Chondrocyte (in vitro differentiated cells): ENCODE measurements around the gene ATP6V1G1. TPM values are rescaled to one million over a fixed set of nuclear protein-coding genes. Genes with fewer than 3 reads are reported as not detected.

Source experiments
- DNase-seq: peaks from one replicate; pipeline ENCODE4 v3.0.0; 2021; ENCODE audit warnings: mixed read lengths, low spot score
- H3K27ac Mint-ChIP-seq: one replicate; pipeline ENCODE4 v1.8.0; 2021; ENCODE audit warnings: mild to moderate bottlenecking, moderate library complexity, mixed read lengths; ENCODE audit not compliant: unreplicated experiment
- H3K27me3 Mint-ChIP-seq: 2 replicates; pipeline ENCODE4 v1.8.0; 2021; ENCODE audit warnings: low read depth, mixed read lengths
- H3K36me3 Mint-ChIP-seq: 2 replicates; pipeline ENCODE4 v1.8.0; 2021; ENCODE audit warnings: low read depth, mixed read lengths
- H3K4me1 Mint-ChIP-seq: 2 replicates; pipeline ENCODE4 v1.8.0; 2021; ENCODE audit warnings: low read depth, mild to moderate bottlenecking, mixed read lengths
- H3K4me3 Mint-ChIP-seq: one replicate; pipeline ENCODE4 v1.8.0; 2021; ENCODE audit warnings: mild to moderate bottlenecking, moderate library complexity, mixed read lengths; ENCODE audit not compliant: unreplicated experiment
- H3K9me3 Mint-ChIP-seq: 2 replicates; pipeline ENCODE4 v1.8.0; 2021; ENCODE audit warnings: low read depth, mixed read lengths
- total RNA-seq: library from RNA; stranded (reverse); gene quantifications from 3 replicates; pipeline ENCODE4 v1.2.1, GENCODE V29; 2021
- TF ChIP-seq, protein P1 (sequence below): fragments of 200-600 bp; sonication (generic); IDR thresholded peaks from 2 replicates; pipeline ENCODE4 v1.5.0; 2021; ENCODE audit warnings: antibody characterized with exemption, mild to moderate bottlenecking, moderate library complexity

The ATP6V1G1 gene
- total RNA-seq, 1 donor from 2014 or later = 135 TPM

DNA sequence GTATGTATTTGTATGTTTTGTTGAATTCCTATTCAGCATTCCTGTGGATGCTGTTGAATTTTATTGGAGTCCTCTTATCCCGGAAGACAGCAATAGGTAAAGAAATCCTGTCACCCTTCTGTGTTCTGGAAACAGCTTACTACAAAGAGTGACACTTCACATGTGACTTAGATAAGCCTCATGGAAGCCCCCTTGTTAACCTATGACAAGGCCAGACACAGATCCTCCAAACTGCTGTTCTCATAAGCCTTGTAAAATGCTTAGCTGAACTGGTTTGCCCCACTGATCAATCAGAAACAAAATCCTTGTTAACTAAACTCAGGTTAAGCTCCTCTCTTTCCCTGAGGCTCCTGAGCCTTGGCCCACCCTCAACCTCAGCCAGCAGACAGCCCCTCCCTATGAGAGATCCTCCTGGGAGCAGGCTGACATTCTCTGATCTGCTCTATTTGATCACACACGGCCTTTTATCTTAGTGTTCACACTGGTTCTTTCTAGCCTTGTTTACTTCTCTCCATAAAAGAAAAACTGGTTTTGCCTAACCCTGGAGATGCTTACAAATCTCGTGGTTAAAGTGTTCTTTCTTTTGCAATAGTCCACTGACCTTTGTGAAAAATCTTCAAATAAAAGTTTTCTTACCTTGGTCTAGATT is 29.4 kb upstream of the ATP6V1G1 start:
- H3K4me1 Mint-ChIP-seq = no peaks in the 10 kb centered on the region
- no peak for DNase-seq
- H3K36me3 Mint-ChIP-seq = no peaks in the 10 kb centered on the region
- H3K27ac Mint-ChIP-seq = no peak overlapping the region
- H3K27me3 Mint-ChIP-seq = peaks cover 6% of the 10 kb centered on the region
- TF ChIP-seq, protein P1, sequence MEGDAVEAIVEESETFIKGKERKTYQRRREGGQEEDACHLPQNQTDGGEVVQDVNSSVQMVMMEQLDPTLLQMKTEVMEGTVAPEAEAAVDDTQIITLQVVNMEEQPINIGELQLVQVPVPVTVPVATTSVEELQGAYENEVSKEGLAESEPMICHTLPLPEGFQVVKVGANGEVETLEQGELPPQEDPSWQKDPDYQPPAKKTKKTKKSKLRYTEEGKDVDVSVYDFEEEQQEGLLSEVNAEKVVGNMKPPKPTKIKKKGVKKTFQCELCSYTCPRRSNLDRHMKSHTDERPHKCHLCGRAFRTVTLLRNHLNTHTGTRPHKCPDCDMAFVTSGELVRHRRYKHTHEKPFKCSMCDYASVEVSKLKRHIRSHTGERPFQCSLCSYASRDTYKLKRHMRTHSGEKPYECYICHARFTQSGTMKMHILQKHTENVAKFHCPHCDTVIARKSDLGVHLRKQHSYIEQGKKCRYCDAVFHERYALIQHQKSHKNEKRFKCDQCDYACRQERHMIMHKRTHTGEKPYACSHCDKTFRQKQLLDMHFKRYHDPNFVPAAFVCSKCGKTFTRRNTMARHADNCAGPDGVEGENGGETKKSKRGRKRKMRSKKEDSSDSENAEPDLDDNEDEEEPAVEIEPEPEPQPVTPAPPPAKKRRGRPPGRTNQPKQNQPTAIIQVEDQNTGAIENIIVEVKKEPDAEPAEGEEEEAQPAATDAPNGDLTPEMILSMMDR = no peak
- H3K9me3 Mint-ChIP-seq = peaks cover 4% of the 10 kb centered on the region
- H3K4me3 Mint-ChIP-seq = no peak overlapping the region

DNA sequence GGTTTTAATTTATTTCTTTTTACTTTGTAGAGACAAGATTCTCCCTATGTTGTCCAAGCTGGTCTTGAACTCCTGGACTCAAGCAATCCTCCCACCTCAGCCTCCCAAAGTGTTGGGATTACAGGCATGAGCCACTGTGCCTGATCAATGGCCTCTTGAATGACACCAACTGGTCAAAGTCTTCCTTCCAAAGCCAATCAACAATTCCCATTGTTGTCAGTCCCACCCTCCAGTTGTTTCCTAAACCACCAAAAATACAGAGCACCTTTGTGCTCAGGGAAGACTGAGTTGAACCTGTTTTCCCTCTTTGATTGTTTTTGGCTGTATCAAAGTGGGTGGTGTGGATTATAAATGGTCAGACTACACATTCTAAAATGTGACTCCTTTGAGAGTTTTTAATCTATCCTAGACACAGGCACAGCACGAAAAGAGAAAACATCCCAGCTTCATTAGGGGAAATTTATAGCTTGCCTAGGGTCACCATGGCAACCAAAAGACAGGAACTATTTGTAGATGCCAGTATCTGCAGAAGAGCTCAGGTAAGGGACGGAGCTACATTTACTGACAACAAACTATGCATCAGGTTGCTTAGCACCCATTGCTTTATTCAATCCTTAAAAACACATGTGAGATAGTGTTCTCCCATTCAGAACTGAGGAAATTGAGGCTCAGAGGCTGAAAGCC is 27.6 kb upstream of the ATP6V1G1 start:
- no peaks in the 10 kb centered on the region for H3K4me1 Mint-ChIP-seq
- H3K27ac Mint-ChIP-seq = no peak overlapping the region
- H3K9me3 Mint-ChIP-seq = peaks cover 4% of the 10 kb centered on the region
- TF ChIP-seq, protein P1 = no peak
- no peak overlapping the region for H3K4me3 Mint-ChIP-seq
- no peaks in the 10 kb centered on the region for H3K36me3 Mint-ChIP-seq
- no peak for DNase-seq
- peaks cover 6% of the 10 kb centered on the region for H3K27me3 Mint-ChIP-seq

DNA sequence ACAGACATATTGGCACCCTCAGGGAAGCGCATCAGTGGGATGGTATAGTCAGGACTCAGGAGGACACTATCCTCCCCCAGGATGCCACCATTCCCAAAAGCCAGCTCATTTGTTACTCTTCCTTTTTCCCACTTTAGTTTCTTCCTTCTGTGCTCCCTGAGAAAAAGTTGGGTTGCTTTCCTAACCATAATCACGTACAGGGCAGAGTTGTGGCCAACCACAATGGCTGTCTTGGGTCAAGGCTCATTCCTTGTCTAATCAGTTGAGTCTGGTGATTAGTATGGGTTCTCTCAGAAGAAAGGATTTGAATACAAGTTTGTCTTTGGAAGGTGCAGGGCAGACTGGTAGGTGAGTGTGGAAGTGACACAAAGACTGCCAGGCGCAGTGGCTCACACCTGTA is 26.6 kb upstream of the ATP6V1G1 start:
- no peaks in the 10 kb centered on the region for H3K36me3 Mint-ChIP-seq
- peaks cover 4% of the 10 kb centered on the region for H3K9me3 Mint-ChIP-seq
- no peak for DNase-seq
- TF ChIP-seq, protein P1 = no peak
- H3K4me1 Mint-ChIP-seq = peaks cover 4% of the 10 kb centered on the region
- no peak overlapping the region for H3K4me3 Mint-ChIP-seq
- peaks cover 6% of the 10 kb centered on the region for H3K27me3 Mint-ChIP-seq
- no peak overlapping the region for H3K27ac Mint-ChIP-seq

DNA sequence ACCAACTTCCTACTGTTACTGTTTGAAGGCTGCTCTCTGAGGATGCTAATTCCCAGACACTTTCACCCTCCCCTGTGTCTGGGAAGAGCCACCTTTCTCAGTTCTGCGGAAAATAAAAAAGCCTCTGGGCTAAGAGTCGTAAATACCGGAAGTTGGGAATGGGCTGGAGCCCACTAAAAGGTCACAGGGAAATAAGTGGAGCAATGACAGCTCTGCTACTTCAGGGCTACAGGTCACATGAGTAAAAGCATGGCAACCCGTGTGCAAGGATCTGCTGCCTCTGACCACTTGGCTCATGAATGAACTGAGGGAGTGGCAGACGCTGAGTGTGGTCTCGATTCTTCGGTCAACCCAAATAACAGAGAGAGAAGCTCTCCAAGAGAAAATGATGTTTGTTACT is 25.8 kb upstream of the ATP6V1G1 start:
- no peaks in the 10 kb centered on the region for H3K36me3 Mint-ChIP-seq
- DNase-seq = no peak
- peaks cover 10% of the 10 kb centered on the region for H3K4me1 Mint-ChIP-seq
- peaks cover 4% of the 10 kb centered on the region for H3K9me3 Mint-ChIP-seq
- H3K4me3 Mint-ChIP-seq = no peak overlapping the region
- H3K27me3 Mint-ChIP-seq = peaks cover 6% of the 10 kb centered on the region
- no peak overlapping the region for H3K27ac Mint-ChIP-seq
- TF ChIP-seq, protein P1 = no peak

DNA sequence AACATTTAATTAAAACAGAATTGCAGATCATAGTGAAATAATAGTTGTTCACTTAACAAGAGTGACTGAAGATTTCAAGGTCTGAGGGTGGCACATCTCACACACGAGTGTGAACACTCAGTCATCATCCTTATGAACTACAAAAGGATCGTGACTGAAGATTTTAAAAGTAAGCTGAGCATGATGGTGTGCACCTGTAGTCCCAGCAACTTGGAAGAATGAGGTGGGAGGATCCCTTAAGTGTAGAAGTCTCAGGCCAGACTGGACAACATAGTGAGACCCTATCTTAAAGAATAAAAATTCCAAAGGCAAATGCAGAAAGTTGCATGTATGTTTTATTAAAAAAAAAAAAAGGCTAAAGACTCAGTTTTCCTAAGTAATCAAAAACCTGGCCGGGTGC is 22.4 kb upstream of the ATP6V1G1 start:
- Mint-ChIP-seq H3K27ac (no peak overlapping the region), H3K27me3 (peaks cover 6% of the 10 kb centered on the region), H3K9me3 (peaks cover 3% of the 10 kb centered on the region), H3K4me3 (no peak overlapping the region), H3K36me3 (no peaks in the 10 kb centered on the region), H3K4me1 (peaks cover 10% of the 10 kb centered on the region)
- TF ChIP-seq, protein P1 = no peak
- no peak for DNase-seq
